ENCODE measurements around the gene EOLA1. TPM values are rescaled to one million over a fixed set of nuclear protein-coding genes. Genes with fewer than 3 reads are reported as not detected.
"Not testable (repeated sequence)": the region's sequence is repeated elsewhere in the genome, so short reads cannot be mapped to it uniquely, and the experiment has no call there.

Gene EOLA1
- total RNA-seq, 1 experiment from 2014 or later, result 24.3 TPM

DNA sequence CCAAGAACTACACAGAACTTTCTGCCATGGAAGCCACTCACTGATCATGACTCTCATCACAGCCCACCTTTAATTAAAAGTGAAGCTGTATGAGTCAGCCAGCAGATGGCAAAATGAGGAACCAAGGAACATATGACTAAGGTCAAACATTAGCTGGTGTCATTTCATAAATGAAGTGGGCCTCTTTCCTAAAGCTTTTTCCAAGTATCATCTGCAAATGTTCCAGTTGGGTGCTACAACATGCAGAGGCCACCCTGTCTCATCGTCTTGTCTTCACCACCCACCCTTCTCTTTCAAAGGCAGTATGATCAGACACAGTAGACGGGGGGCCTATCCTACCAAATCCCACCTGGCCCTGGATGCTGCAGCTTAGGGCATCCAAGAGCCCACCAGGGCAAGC lies 9.2 kb upstream of the EOLA1 start:
- intact Hi-C loops (cut with micrococcal nuclease; ENCODE audit: unreplicated experiment), result no loop called here
- no TSS peak for BruUV-seq (replicated peaks)
- Histone ChIP-seq H3K9me2 (ENCODE audit: insufficient read depth) (no peaks in the 10 kb centered on the region), H3K36me3 (ENCODE audit: low read depth) (no peaks in the 10 kb centered on the region; the same call in 1 of the 2 replicates), H4K20me1 (ENCODE audit: insufficient read depth) (no peaks in the 10 kb centered on the region), H3K79me2 (ENCODE audit: low read depth) (no peaks in the 10 kb centered on the region), H3K27ac (no peak overlapping the region), H3K9me3 (ENCODE audit: insufficient read depth, low read depth) (no peaks in the 10 kb centered on the region), H3K4me1 (replicated peaks; ENCODE audit: insufficient read depth) (no peaks in the 10 kb centered on the region), H2AFZ (no peak overlapping the region), H3K4me2 (no peak overlapping the region), H3K4me3 (no peak overlapping the region), H3K27me3 (ENCODE audit: insufficient read depth, low read depth) (no peaks in the 10 kb centered on the region), H3F3A (ENCODE audit: insufficient read depth, low read depth) (peaks cover 4% of the 10 kb centered on the region; the same call in 1 of the 2 replicates)
- TF ChIP-seq, protein P1, sequence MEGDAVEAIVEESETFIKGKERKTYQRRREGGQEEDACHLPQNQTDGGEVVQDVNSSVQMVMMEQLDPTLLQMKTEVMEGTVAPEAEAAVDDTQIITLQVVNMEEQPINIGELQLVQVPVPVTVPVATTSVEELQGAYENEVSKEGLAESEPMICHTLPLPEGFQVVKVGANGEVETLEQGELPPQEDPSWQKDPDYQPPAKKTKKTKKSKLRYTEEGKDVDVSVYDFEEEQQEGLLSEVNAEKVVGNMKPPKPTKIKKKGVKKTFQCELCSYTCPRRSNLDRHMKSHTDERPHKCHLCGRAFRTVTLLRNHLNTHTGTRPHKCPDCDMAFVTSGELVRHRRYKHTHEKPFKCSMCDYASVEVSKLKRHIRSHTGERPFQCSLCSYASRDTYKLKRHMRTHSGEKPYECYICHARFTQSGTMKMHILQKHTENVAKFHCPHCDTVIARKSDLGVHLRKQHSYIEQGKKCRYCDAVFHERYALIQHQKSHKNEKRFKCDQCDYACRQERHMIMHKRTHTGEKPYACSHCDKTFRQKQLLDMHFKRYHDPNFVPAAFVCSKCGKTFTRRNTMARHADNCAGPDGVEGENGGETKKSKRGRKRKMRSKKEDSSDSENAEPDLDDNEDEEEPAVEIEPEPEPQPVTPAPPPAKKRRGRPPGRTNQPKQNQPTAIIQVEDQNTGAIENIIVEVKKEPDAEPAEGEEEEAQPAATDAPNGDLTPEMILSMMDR (conservative IDR thresholded peaks at IDR 0.05), result no peak
- no peak for TF ChIP-seq EZH2 (IDR thresholded peaks at IDR 0.05; ENCODE audit: low read depth)
- POLR2A ChIA-PET (ENCODE audit: unreplicated experiment), result no interaction called here
- DNase-seq, result no peak
- CTCF ChIA-PET, result no interaction called here

DNA sequence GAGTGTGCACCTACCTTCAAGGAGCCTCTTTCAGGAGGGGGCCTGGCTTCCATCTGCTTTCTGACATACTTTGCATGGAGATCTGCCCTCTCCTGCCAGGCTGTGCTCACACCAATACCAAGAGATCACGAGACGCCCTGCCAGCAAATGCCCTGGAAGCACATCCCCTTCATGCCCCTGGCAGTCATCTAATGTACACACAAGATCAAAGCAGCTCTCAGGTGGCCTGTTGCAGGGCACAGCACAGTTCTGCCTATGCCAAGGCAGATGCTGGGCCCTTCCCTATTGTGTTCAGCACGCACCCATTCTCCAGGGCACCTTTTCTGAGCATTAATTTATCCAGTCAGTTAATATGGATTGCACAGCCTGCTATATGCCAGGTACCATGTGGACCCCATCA lies 7.9 kb upstream of the EOLA1 start:
- H3K27ac ChIP-seq; DNase-seq; POLR2A ChIA-PET (ENCODE audit: unreplicated experiment); H3K4me3 ChIP-seq; H3F3A ChIP-seq (ENCODE audit: insufficient read depth, low read depth); H3K4me1 ChIP-seq (replicated peaks; ENCODE audit: insufficient read depth); H3K79me2 ChIP-seq (ENCODE audit: low read depth); CTCF ChIA-PET; H3K36me3 ChIP-seq (ENCODE audit: low read depth); H3K9me3 ChIP-seq (ENCODE audit: insufficient read depth, low read depth); H4K20me1 ChIP-seq (ENCODE audit: insufficient read depth); intact Hi-C loops (cut with micrococcal nuclease; ENCODE audit: unreplicated experiment); H2AFZ ChIP-seq; BruUV-seq (replicated peaks); H3K27me3 ChIP-seq (ENCODE audit: insufficient read depth, low read depth); H3K4me2 ChIP-seq; H3K9me2 ChIP-seq (ENCODE audit: insufficient read depth): not testable (repeated sequence)

DNA sequence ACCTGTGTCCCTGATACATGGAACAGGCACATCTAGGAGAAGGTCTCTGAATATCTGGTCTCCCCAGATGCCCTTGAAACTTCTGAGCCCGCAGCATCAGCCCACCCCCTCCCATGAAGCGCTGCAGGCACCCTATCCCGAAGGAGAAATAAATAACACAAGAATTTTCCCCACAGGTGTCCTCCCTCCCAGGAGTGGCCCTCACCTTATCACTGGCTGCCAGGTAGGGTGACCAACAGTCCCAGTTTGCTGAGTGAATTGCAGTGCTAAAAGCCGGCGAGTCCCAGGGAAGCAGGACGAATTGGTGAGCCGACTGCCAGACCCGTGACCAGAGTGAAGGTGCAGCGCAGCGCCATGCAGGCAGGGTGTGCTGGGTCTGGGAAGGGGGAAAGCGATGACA lies 6.8 kb upstream of the EOLA1 start:
- H3K27me3 ChIP-seq (ENCODE audit: insufficient read depth, low read depth); H3K4me1 ChIP-seq (replicated peaks; ENCODE audit: insufficient read depth); H3K9me2 ChIP-seq (ENCODE audit: insufficient read depth); DNase-seq; H3F3A ChIP-seq (ENCODE audit: insufficient read depth, low read depth); H3K4me2 ChIP-seq; H4K20me1 ChIP-seq (ENCODE audit: insufficient read depth); H3K4me3 ChIP-seq; BruUV-seq (replicated peaks); CTCF ChIA-PET; POLR2A ChIA-PET (ENCODE audit: unreplicated experiment); H3K79me2 ChIP-seq (ENCODE audit: low read depth); H2AFZ ChIP-seq; H3K9me3 ChIP-seq (ENCODE audit: insufficient read depth, low read depth); intact Hi-C loops (cut with micrococcal nuclease; ENCODE audit: unreplicated experiment); H3K27ac ChIP-seq; H3K36me3 ChIP-seq (ENCODE audit: low read depth): not testable (repeated sequence)

- DNase-seq; H4K20me1 ChIP-seq (ENCODE audit: insufficient read depth); H3K9me3 ChIP-seq (ENCODE audit: insufficient read depth, low read depth); H2AFZ ChIP-seq; H3K27ac ChIP-seq; H3K27me3 ChIP-seq (ENCODE audit: insufficient read depth, low read depth); CTCF ChIA-PET; H3K4me2 ChIP-seq; POLR2A ChIA-PET (ENCODE audit: unreplicated experiment); H3K79me2 ChIP-seq (ENCODE audit: low read depth); H3F3A ChIP-seq (ENCODE audit: insufficient read depth, low read depth); H3K4me3 ChIP-seq; intact Hi-C loops (cut with micrococcal nuclease; ENCODE audit: unreplicated experiment); H3K36me3 ChIP-seq (ENCODE audit: low read depth); H3K9me2 ChIP-seq (ENCODE audit: insufficient read depth); BruUV-seq (replicated peaks); H3K4me1 ChIP-seq (replicated peaks; ENCODE audit: insufficient read depth): not testable (repeated sequence)
Measured at GRCh38 chrX:149534926-149535602, 5.7 kb upstream of the EOLA1 start.

- BruUV-seq (replicated peaks); H4K20me1 ChIP-seq (ENCODE audit: insufficient read depth); H3F3A ChIP-seq (ENCODE audit: insufficient read depth, low read depth); intact Hi-C loops (cut with micrococcal nuclease; ENCODE audit: unreplicated experiment); H3K27ac ChIP-seq; H3K9me2 ChIP-seq (ENCODE audit: insufficient read depth); DNase-seq; H3K79me2 ChIP-seq (ENCODE audit: low read depth); H3K27me3 ChIP-seq (ENCODE audit: insufficient read depth, low read depth); H3K4me3 ChIP-seq; H3K9me3 ChIP-seq (ENCODE audit: insufficient read depth, low read depth); H3K36me3 ChIP-seq (ENCODE audit: low read depth); POLR2A ChIA-PET (ENCODE audit: unreplicated experiment); H2AFZ ChIP-seq; CTCF ChIA-PET; H3K4me1 ChIP-seq (replicated peaks; ENCODE audit: insufficient read depth); H3K4me2 ChIP-seq: not testable (repeated sequence)
Measured at GRCh38 chrX:149537474-149537873, 3.3 kb upstream of the EOLA1 start.
